PC-3 (cell line): Measurements from ENCODE around the gene CYFIP2. TPM values are rescaled to one million over a fixed set of nuclear protein-coding genes. Genes with fewer than 3 reads are reported as not detected.

ENCODE experiments used
- ATAC-seq: fragments of 200-7000 bp; cut with Tn5 transposase; 2 replicates; pipeline ENCODE4 v1.9.1; 2020; ENCODE audit warnings: mild to moderate bottlenecking, moderate library complexity
- BruUV-seq: library from RNA; stranded (reverse); fragments of 400-500 nt; replicated peaks from 2 replicates; lab custom pipeline; 2021; lab: Mats Ljungman, UMichigan
- CTCF ChIA-PET: fragments of 300-600 bp; sonication (Branson Sonifier 250); formaldehyde crosslinking; loops from one replicate; lab custom pipeline; 2022; ENCODE audit warnings: antibody characterized with exemption; lab: Charles Lee
- POLR2A ChIA-PET: fragments of 300-600 bp; sonication (Branson Sonifier 250); formaldehyde crosslinking; loops from one replicate; lab custom pipeline; 2022; ENCODE audit warnings: antibody characterized with exemption; ENCODE audit not compliant: unreplicated experiment; lab: Charles Lee
- DNase-seq: peaks from one replicate; pipeline ENCODE4 v3.0.0-alpha.2; 2015
- H2AFZ ChIP-seq: fragments of 300-600 bp; sonication (generic); 2 replicates; pipeline ENCODE4 v1.6.0; 2016; ENCODE audit warnings: antibody characterized with exemption, low read length
- H3F3A ChIP-seq: fragments of 300-600 bp; sonication (generic); one replicate; pipeline ENCODE4 v1.6.0; 2017; ENCODE audit warnings: antibody characterized with exemption, low read length, control low read depth, mild to moderate bottlenecking; ENCODE audit not compliant: unreplicated experiment
- H3K27ac ChIP-seq: fragments of 300-600 bp; sonication (generic); 2 replicates; pipeline ENCODE4 v1.5.1; 2016; ENCODE audit warnings: mild to moderate bottlenecking, low read length
- H3K27me3 ChIP-seq: fragments of 300-600 bp; sonication (generic); 2 replicates; pipeline ENCODE4 v1.6.1; 2016; ENCODE audit warnings: low read length, mixed read lengths
- H3K36me3 ChIP-seq: fragments of 300-600 bp; sonication (generic); 2 replicates; pipeline ENCODE4 v1.6.1; 2016; ENCODE audit warnings: low read depth, mixed run types, low read length, mixed read lengths
- H3K4me1 ChIP-seq: fragments of 300-600 bp; sonication (generic); 2 replicates; pipeline ENCODE4 v1.5.1; 2016; ENCODE audit warnings: low read length; ENCODE audit not compliant: insufficient read depth
- H3K4me2 ChIP-seq: fragments of 300-600 bp; sonication (generic); 2 replicates; pipeline ENCODE4 v1.6.0; 2016; ENCODE audit warnings: low read length
- H3K4me3 ChIP-seq: fragments of 300-600 bp; sonication (generic); 2 replicates; pipeline ENCODE4 v1.5.1; 2016; ENCODE audit warnings: mild to moderate bottlenecking, low read length, mixed read lengths
- H3K79me2 ChIP-seq: fragments of 300-600 bp; sonication (generic); 2 replicates; pipeline ENCODE4 v1.6.1; 2017; ENCODE audit warnings: low read length, mixed read lengths
- H3K9ac ChIP-seq: fragments of 300-600 bp; sonication (generic); 2 replicates; pipeline ENCODE4 v1.6.0; 2016; ENCODE audit warnings: mild to moderate bottlenecking, low read length
- H3K9me2 ChIP-seq: fragments of 300-600 bp; sonication (generic); replicated peaks from 2 replicates; pipeline ENCODE4 v1.6.1; 2016; ENCODE audit warnings: mixed run types, low read length, mixed read lengths
- H3K9me3 ChIP-seq: fragments of 300-600 bp; sonication (generic); 2 replicates; pipeline ENCODE4 v1.6.1; 2016; ENCODE audit warnings: low read length, mixed read lengths
- H4K20me1 ChIP-seq: fragments of 300-600 bp; sonication (generic); 2 replicates; pipeline ENCODE4 v1.6.1; 2016; ENCODE audit warnings: low read length, mixed read lengths
- CTCF ChIP-seq: fragments of 300-600 bp; sonication (generic); conservative IDR thresholded peaks from 2 replicates; pipeline ENCODE4 v1.5.1; 2017; ENCODE audit warnings: antibody characterized with exemption, low read depth, mild to moderate bottlenecking, low read length
- EZH2 ChIP-seq: fragments of 300-600 bp; sonication (generic); IDR thresholded peaks from one replicate; pipeline ENCODE4 v1.6.1; 2017; ENCODE audit warnings: antibody characterized with exemption, mild to moderate bottlenecking, low read length; ENCODE audit not compliant: unreplicated experiment
- EZH2phosphoT487 ChIP-seq: fragments of 300-600 bp; sonication (generic); IDR thresholded peaks from 2 replicates; pipeline ENCODE4 v1.6.1; 2018; ENCODE audit warnings: mild to moderate bottlenecking, antibody characterized with exemption, low read length, borderline replicate concordance
- intact Hi-C: fragments of 100-400 bp; cut with micrococcal nuclease; formaldehyde crosslinking; loops from 2 replicates; pipeline ENCODE4 v1.9.0; 2023
- total RNA-seq: library from RNA; depleted of rRNA; stranded (reverse); fragments of >200 nt; gene quantifications from 2 replicates; pipeline ENCODE4 v1.2.3, GENCODE V29; 2014

CYFIP2 gene
- total RNA-seq, 1 experiment from 2014 or later = 36.0 TPM

GRCh38 chr5:157328277-157328912, 62.5 kb downstream of the CYFIP2 start:
- H2AFZ ChIP-seq = peak overlapping the region; percentile 80
- no peak overlapping the region for H3K27ac ChIP-seq
- no peaks in the 10 kb centered on the region for H3K79me2 ChIP-seq
- POLR2A ChIA-PET = no interaction called here
- H3K27me3 ChIP-seq = no peaks in the 10 kb centered on the region
- BruUV-seq = no TSS peak
- TF ChIP-seq EZH2 (no peak), CTCF (peak; percentile 99), EZH2phosphoT487 (no peak)
- peak overlapping the region; percentile 21; the same call in 1 of the 2 replicates for H3K9ac ChIP-seq
- peak overlapping the region; percentile 78 for H3K4me2 ChIP-seq
- no peaks in the 10 kb centered on the region for H3K9me3 ChIP-seq
- ATAC-seq (peak; percentile 100), DNase-seq (peak; percentile 90)
- H3F3A ChIP-seq = no peaks in the 10 kb centered on the region
- CTCF ChIA-PET = interaction anchor here (0.6 to 2.1 kb wide), 16 partner anchors 13 to 420 kb away, joined by 3 to 32 read pairs (median 5); partner anchors contain the start of gene LSM11
- H3K36me3 ChIP-seq = no peaks in the 10 kb centered on the region
- intact Hi-C loops = loop anchor here (1.0 to 2.0 kb wide), 6 partner anchors 44 to 415 kb away; partner anchors contain the start of gene LSM11
- no peaks in the 10 kb centered on the region for H3K9me2 ChIP-seq
- H3K4me1 ChIP-seq = peaks cover 13% of the 10 kb centered on the region
- H4K20me1 ChIP-seq = no peaks in the 10 kb centered on the region
- H3K4me3 ChIP-seq = peak overlapping the region; percentile 61

GRCh38 chr5:157331807-157332206, 65.9 kb downstream of the CYFIP2 start:
- H3K4me3 ChIP-seq = no peak overlapping the region
- intact Hi-C loops = loop anchor here (10.0 kb wide), 1 partner anchor 243 kb away; the partner anchor contains the start of gene ADAM19
- H4K20me1 ChIP-seq = no peaks in the 10 kb centered on the region
- CTCF ChIA-PET = no interaction called here
- no peaks in the 10 kb centered on the region for H3K9me2 ChIP-seq
- no peak overlapping the region for H3K27ac ChIP-seq
- H3F3A ChIP-seq = no peaks in the 10 kb centered on the region
- no peaks in the 10 kb centered on the region for H3K79me2 ChIP-seq
- DNase-seq = no peak
- no peaks in the 10 kb centered on the region for H3K27me3 ChIP-seq
- no peaks in the 10 kb centered on the region for H3K9me3 ChIP-seq
- TF ChIP-seq CTCF (no peak), EZH2 (no peak), EZH2phosphoT487 (no peak)
- no peaks in the 10 kb centered on the region for H3K36me3 ChIP-seq
- no peak overlapping the region for H3K9ac ChIP-seq
- BruUV-seq = no TSS peak
- no peak for ATAC-seq
- POLR2A ChIA-PET = no interaction called here
- H3K4me1 ChIP-seq = peaks cover 24% of the 10 kb centered on the region
- no peak overlapping the region for H2AFZ ChIP-seq
- H3K4me2 ChIP-seq = no peak overlapping the region
